ACC112 (cell line): Measurements from ENCODE around the gene ETS2.

Experiments
- H2AFZ ChIP-seq: fragments of 200-600 bp; sonication (generic); one replicate; pipeline ENCODE4 v1.6.0; 2017; ENCODE audit warnings: antibody characterized with exemption, low read length; ENCODE audit not compliant: unreplicated experiment
- H3K27ac ChIP-seq: fragments of 200-600 bp; sonication (generic); 2 replicates; pipeline ENCODE4 v1.5.1; 2014; ENCODE audit warnings: low read depth, mild to moderate bottlenecking, antibody characterized with exemption, low read length, moderate library complexity
- H3K27me3 ChIP-seq: fragments of 200-600 bp; sonication (generic); 2 replicates; pipeline ENCODE4 v1.6.1; 2014; ENCODE audit warnings: mild to moderate bottlenecking, antibody characterized with exemption, low read length, moderate library complexity, mixed read lengths; ENCODE audit not compliant: insufficient read depth
- H3K36me3 ChIP-seq: fragments of 200-600 bp; sonication (generic); 2 replicates; pipeline ENCODE4 v1.6.1; 2016; ENCODE audit warnings: mild to moderate bottlenecking, antibody characterized with exemption, low read length, moderate library complexity, mixed read lengths; ENCODE audit not compliant: insufficient read depth
- H3K4me1 ChIP-seq: fragments of 200-600 bp; sonication (generic); one replicate; pipeline ENCODE4 v1.6.1; 2016; ENCODE audit warnings: low read length, mixed read lengths; ENCODE audit not compliant: insufficient read depth, unreplicated experiment, control insufficient read depth
- H3K4me3 ChIP-seq: fragments of 200-600 bp; sonication (generic); 2 replicates; pipeline ENCODE4 v1.5.1; 2014; ENCODE audit warnings: mild to moderate bottlenecking, low read depth, low read length
- H3K79me2 ChIP-seq: fragments of 200-600 bp; sonication (generic); one replicate; pipeline ENCODE4 v1.6.0; 2016; ENCODE audit warnings: low read length; ENCODE audit not compliant: control insufficient read depth, unreplicated experiment, insufficient read depth

ETS2 gene

DNA sequence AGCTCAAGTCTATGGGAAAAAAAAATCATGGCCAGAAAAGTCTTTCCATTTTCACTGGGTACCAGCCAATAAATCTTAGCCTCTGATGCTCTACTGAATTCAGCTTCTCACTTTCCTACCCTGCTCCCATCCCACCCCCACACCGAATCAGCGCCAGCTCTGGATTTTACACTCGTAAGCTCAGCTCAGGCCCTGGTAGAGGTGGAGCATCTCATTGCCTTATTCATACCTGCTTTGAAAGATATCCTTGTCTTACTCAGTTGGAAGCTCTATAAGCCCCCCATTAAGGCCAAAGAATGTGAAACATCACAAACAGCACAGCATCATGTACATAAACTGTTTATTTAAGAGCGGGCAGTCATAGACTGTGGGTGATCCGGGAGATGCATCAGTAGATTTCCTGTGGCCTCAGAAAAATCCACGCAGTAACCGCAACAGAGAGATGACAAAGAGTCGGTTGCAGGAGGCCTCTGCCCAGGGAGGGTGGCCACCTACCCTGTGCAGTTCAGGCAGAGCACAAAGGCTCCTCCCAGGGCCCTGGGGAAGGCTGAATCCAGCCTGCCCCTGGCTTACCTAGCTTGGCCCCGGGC is 36.4 kb upstream of the ETS2 start:
- Histone ChIP-seq H3K4me1 (peaks cover 30% of the 10 kb centered on the region), H3K27me3 (no peaks in the 10 kb centered on the region), H3K36me3 (no peaks in the 10 kb centered on the region), H3K27ac (peak overlapping the region; percentile 67), H3K4me3 (no peak overlapping the region), H2AFZ (peak overlapping the region; percentile 28), H3K79me2 (no peaks in the 10 kb centered on the region)

GRCh38 chr21:38770660-38771059 is 35.1 kb upstream of the ETS2 start:
- H3K4me1 ChIP-seq: peaks cover 34% of the 10 kb centered on the region
- H3K27ac ChIP-seq: no peak overlapping the region
- no peak overlapping the region for H2AFZ ChIP-seq
- H3K4me3 ChIP-seq: no peak overlapping the region
- H3K36me3 ChIP-seq: no peaks in the 10 kb centered on the region
- no peaks in the 10 kb centered on the region for H3K27me3 ChIP-seq
- H3K79me2 ChIP-seq: no peaks in the 10 kb centered on the region

DNA sequence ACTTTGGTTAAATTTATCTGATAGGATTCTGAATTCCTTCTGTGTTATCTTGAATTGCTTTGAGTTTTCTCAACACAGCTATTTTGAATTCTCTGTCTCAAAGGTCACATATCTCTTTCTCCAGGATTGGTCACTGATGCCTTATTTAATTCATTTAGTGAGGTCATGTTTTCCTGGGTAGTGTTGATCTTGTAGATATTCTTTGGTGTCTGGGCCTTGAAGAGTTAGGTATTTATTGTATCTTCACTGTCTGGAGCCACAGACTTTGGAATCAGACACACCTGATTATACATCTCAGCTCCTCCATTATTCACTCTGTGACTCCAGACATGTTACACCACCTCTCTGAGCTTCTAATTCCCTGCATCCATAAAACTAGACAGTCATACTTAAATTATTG is 34.2 kb upstream of the ETS2 start:
- H3K79me2 ChIP-seq: no peaks in the 10 kb centered on the region
- H3K4me1 ChIP-seq: peaks cover 34% of the 10 kb centered on the region
- no peak overlapping the region for H3K4me3 ChIP-seq
- H2AFZ ChIP-seq: no peak overlapping the region
- H3K36me3 ChIP-seq: no peaks in the 10 kb centered on the region
- H3K27ac ChIP-seq: no peak overlapping the region
- H3K27me3 ChIP-seq: no peaks in the 10 kb centered on the region

DNA sequence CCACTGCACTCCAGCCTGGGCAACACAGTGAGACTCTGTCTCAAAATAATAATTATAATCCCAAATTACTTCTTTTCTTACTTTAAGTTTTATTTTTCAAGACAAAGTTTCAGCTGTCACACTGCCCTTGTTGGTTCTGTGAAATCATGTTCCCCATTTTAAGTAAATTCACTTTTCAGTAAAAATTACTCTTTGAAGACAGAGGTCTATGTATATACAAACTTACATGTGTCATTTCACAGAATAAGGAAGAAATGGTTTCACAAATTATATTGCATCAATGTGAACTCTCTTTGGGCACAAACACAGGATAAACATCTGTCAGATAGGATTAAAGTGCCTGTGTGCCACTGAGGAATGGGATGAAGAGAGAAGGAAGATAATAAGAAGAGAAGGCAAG is 33.1 kb upstream of the ETS2 start:
- H2AFZ ChIP-seq: peak overlapping the region; percentile 75
- H3K4me3 ChIP-seq: no peak overlapping the region
- peak overlapping the region; percentile 79 for H3K27ac ChIP-seq
- peaks cover 34% of the 10 kb centered on the region for H3K4me1 ChIP-seq
- no peaks in the 10 kb centered on the region for H3K36me3 ChIP-seq
- H3K79me2 ChIP-seq: no peaks in the 10 kb centered on the region
- H3K27me3 ChIP-seq: no peaks in the 10 kb centered on the region

- peaks cover 30% of the 10 kb centered on the region for H3K4me1 ChIP-seq
Measured at GRCh38 chr21:38773099-38774061, 32.3 kb upstream of the ETS2 start.

DNA sequence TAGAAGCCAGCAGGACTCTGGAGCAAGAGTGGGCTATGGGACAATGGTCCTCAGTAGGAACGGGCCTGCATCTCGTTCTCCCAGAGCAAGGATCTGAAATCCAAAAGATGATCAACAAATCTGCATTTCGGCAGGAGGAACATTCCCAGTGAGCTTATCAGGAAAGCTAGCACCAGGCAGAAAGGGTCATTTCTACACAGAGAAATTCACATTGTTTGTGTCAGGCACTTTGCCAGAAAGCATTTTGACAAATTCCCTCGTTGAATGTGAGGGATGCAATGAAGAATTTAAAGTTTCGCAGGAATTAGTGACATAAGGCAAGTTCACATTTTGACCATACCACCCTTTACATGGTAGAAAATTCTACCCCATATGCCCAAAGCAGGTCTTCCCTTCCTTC is 31.6 kb upstream of the ETS2 start:
- Histone ChIP-seq H3K27me3 (no peaks in the 10 kb centered on the region), H3K27ac (peak overlapping the region; percentile 79)

More at GRCh38 chr21:38773099-38774061, 32.3 kb upstream of the ETS2 start:
- no peaks in the 10 kb centered on the region for H3K79me2 ChIP-seq
- H2AFZ ChIP-seq: peak overlapping the region; percentile 75
- peak overlapping the region; percentile 79 for H3K27ac ChIP-seq
- peak overlapping the region; percentile 46; the same call in 1 of the 2 replicates for H3K4me3 ChIP-seq
- H3K36me3 ChIP-seq: no peaks in the 10 kb centered on the region
- no peaks in the 10 kb centered on the region for H3K27me3 ChIP-seq

DNA sequence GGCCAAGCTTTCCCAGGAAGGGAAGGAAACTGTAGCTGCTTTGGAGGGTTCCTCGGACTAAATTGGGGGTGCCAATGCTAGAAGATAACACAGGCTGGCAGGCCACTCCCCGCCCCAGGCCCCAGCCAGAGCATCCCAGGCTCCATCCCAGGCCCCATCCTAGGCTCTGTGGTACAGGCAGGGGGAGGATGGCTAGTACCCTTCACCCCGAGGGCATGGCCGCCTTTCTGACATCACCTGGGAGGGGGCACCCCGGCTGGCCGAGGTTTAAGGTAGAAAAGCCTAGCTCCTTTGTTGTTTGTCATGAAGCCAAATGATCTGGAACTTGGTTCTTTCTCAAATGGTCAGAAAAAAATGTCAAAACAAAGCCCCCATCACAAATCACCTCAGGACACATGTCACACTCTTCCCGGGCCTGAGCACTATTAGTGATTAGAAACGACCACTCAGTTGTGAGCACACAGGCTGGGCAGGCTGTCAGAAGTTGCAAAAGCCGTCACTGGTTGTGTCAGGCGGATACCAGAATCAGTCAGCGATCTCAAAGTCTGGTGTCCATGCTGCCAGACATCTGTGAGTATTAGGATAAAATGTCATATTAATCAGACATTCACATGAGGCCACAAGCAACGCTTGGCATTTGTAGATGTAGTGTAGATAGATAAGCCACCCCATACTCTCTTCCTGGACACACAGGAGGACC is 31.0 kb upstream of the ETS2 start:
- Histone ChIP-seq H3K4me1 (peaks cover 20% of the 10 kb centered on the region), H3K79me2 (no peaks in the 10 kb centered on the region), H3K36me3 (no peaks in the 10 kb centered on the region), H2AFZ (no peak overlapping the region), H3K27me3 (no peaks in the 10 kb centered on the region), H3K27ac (peak overlapping the region; percentile 79), H3K4me3 (no peak overlapping the region)

More for the DNA sequence above, 31.6 kb upstream of the ETS2 start:
- H3K4me3 ChIP-seq: 0 out of 2 replicates have a peak overlapping the region, but pooled peaks have one; percentile 46
- peaks cover 22% of the 10 kb centered on the region for H3K4me1 ChIP-seq
- no peaks in the 10 kb centered on the region for H3K79me2 ChIP-seq
- no peaks in the 10 kb centered on the region for H3K36me3 ChIP-seq
- no peak overlapping the region for H2AFZ ChIP-seq

DNA sequence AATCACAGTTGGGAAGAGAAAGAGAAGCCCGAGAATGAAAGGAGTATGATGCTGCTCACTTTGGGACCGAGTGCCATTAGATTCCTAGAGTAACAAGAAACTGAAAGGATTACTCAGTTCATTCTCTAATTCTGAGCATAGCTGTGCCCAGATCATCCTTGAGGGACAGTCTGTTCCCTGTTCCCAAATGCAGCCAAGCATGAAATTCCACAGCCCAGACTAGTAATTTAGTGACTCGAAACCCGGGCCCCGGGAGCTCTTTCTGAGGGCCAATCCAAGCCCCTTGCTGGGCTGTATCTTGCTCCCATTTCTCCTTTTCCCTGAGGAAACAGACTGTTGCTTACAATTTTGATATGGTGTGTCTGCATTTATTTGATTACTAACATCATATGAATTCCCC is 30.0 kb upstream of the ETS2 start:
- H3K4me1 ChIP-seq: peaks cover 20% of the 10 kb centered on the region

DNA sequence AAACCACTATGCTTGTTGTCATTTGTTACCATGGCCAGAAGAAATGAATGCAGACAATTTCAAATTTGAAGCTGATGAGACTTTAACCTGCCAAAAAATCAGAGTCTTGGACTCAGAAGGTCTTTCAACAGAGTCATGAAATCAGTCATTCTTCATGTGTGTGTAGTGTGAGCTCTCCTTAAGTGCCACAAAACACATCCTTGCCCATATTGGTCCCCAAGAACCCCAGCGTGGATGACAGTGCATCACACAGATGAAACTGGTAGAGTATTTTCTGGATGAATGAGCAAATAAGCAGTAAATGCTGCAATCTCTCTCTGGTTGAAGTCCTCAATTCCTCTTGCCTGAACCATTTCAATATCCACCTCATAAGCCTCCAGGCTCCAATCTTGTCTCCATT is 28.7 kb upstream of the ETS2 start:
- H3K4me3 ChIP-seq: no peak overlapping the region
- no peaks in the 10 kb centered on the region for H3K27me3 ChIP-seq
- H3K4me1 ChIP-seq: peaks cover 20% of the 10 kb centered on the region
- H3K79me2 ChIP-seq: no peaks in the 10 kb centered on the region
- no peak overlapping the region for H2AFZ ChIP-seq
- no peaks in the 10 kb centered on the region for H3K36me3 ChIP-seq
- H3K27ac ChIP-seq: no peak overlapping the region

More for the DNA sequence above, 30.0 kb upstream of the ETS2 start:
- H3K79me2 ChIP-seq: no peaks in the 10 kb centered on the region
- H3K4me3 ChIP-seq: no peak overlapping the region
- H3K36me3 ChIP-seq: no peaks in the 10 kb centered on the region
- no peak overlapping the region for H3K27ac ChIP-seq
- H2AFZ ChIP-seq: no peak overlapping the region
- H3K27me3 ChIP-seq: no peaks in the 10 kb centered on the region

DNA sequence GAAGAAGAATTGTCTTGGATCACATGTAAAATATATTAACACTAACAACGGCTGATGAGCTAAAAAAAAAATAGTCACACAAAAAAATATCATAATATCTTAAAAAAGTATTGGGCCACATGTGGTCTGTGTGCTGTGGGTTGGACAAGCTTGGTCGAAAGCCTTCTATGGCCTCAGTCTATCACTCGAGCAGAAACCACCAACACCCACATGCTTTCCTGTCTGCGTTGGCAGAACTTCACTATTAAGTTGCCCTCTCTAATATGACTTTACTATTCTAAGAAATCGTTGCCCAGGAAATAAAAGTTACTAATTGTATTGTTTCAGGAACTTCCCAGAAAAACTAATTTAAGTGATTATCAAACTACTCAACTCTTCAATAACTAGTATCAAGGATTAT is 28.2 kb upstream of the ETS2 start:
- no peaks in the 10 kb centered on the region for H3K27me3 ChIP-seq
- H3K4me3 ChIP-seq: no peak overlapping the region
- no peaks in the 10 kb centered on the region for H3K36me3 ChIP-seq
- H3K27ac ChIP-seq: no peak overlapping the region
- H3K79me2 ChIP-seq: no peaks in the 10 kb centered on the region
- peaks cover 19% of the 10 kb centered on the region for H3K4me1 ChIP-seq
- no peak overlapping the region for H2AFZ ChIP-seq
